Liver (tissue), 3 donors: Measurements from ENCODE around the gene FAM149B1.

Source experiments
- ATF3 ChIP-seq: IDR thresholded peaks from 2 replicates; pipeline ENCODE4 v1.6.1; 2016; ENCODE audit warnings: antibody characterized with exemption
- CTCF ChIP-seq: fragments of 150-350 bp; IDR thresholded peaks from 2 replicates; pipeline ENCODE4 v1.5.1; 2017; ENCODE audit warnings: improper control_type of control experiment, low read depth, low read length; ENCODE audit not compliant: missing input control
- GABPA ChIP-seq, 2 donors: IDR thresholded peaks in 1 of 2; conservative IDR thresholded peaks in 1 of 2; 2 replicates each; pipeline ENCODE4 v1.6.1; 2016; ENCODE audit warnings: antibody characterized with exemption in 2 of 2, mild to moderate bottlenecking in 1 of 2, moderate library complexity in 1 of 2
- HNF4G ChIP-seq: IDR thresholded peaks from 2 replicates; pipeline ENCODE4 v1.6.1; 2016; ENCODE audit warnings: antibody characterized with exemption
- JUND ChIP-seq, 2 donors: IDR thresholded peaks; 2 replicates each; pipeline ENCODE4 v1.6.1; 2016; ENCODE audit warnings: antibody characterized with exemption in 2 of 2
- MAX ChIP-seq: IDR thresholded peaks from 2 replicates; pipeline ENCODE4 v1.6.1; 2016; ENCODE audit warnings: antibody characterized with exemption
- NR2F2 ChIP-seq: IDR thresholded peaks from 2 replicates; pipeline ENCODE4 v1.6.1; 2016; ENCODE audit warnings: antibody characterized with exemption
- RAD21 ChIP-seq, 2 donors: IDR thresholded peaks; 2 replicates each; pipeline ENCODE4 v1.6.1; 2016; ENCODE audit warnings: antibody characterized with exemption in 2 of 2, mild to moderate bottlenecking in 2 of 2
- REST ChIP-seq: IDR thresholded peaks from 2 replicates; pipeline ENCODE4 v1.6.1; 2016; ENCODE audit warnings: antibody characterized with exemption, mild to moderate bottlenecking
- RXRA ChIP-seq, 2 donors: IDR thresholded peaks; 2 replicates each; pipeline ENCODE4 v1.6.1; 2017 to 2018; ENCODE audit warnings: antibody characterized with exemption in 2 of 2, mild to moderate bottlenecking in 1 of 2
- SP1 ChIP-seq: IDR thresholded peaks from 2 replicates; pipeline ENCODE4 v1.6.1; 2018; ENCODE audit warnings: antibody characterized with exemption, mild to moderate bottlenecking
- TAF1 ChIP-seq: conservative IDR thresholded peaks from 2 replicates; pipeline ENCODE4 v1.6.1; 2016; ENCODE audit warnings: antibody characterized with exemption, mild to moderate bottlenecking
- ZBTB33 ChIP-seq: IDR thresholded peaks from 2 replicates; pipeline ENCODE4 v1.6.1; 2016; ENCODE audit warnings: antibody characterized with exemption
- donor health status: healthy.
- donor health status: healthy.

- TF ChIP-seq CTCF (no peak), TAF1 (no peak), HNF4G (no peak), REST (no peak), GABPA (IDR thresholded peaks at IDR 0.05 in 1 of 2, conservative IDR thresholded peaks at IDR 0.05 in 1 of 2) (no peak), JUND (IDR thresholded peaks at IDR 0.05) (no peak), ATF3 (no peak), RXRA (IDR thresholded peaks at IDR 0.05) (no peak), NR2F2 (no peak), SP1 (no peak), RAD21 (IDR thresholded peaks at IDR 0.05) (no peak), ZBTB33 (no peak), MAX (no peak)
Measured at GRCh38 chr10:73136627-73137026, 31.3 kb upstream of the FAM149B1 start.
